H9 (cell line): ENCODE results near the gene MINDY4. TPM values are rescaled to one million over a fixed set of nuclear protein-coding genes. Genes with fewer than 3 reads are reported as not detected.

Experiments
- DNase-seq: peaks from one replicate; pipeline ENCODE4 v3.0.0-alpha.2; 2017
- H2AFZ ChIP-seq: one replicate; pipeline ENCODE4 v1.6.1; 2013; ENCODE audit warnings: mild to moderate bottlenecking, low read length, control low read depth, moderate library complexity
- H2AK5ac ChIP-seq: 2 replicates; pipeline ENCODE4 v1.6.1; 2013; ENCODE audit warnings: low read length, control low read depth, mixed read lengths; ENCODE audit not compliant: insufficient read length
- H2BK120ac ChIP-seq: one replicate; pipeline ENCODE4 v1.6.1; 2013; ENCODE audit warnings: low read depth, mild to moderate bottlenecking, low read length, control low read depth, inconsistent platforms; ENCODE audit not compliant: poor library complexity, severe bottlenecking
- H2BK12ac ChIP-seq: 2 replicates; pipeline ENCODE4 v1.6.1; 2013; ENCODE audit warnings: low read length, control low read depth, mixed read lengths, low read depth; ENCODE audit not compliant: insufficient read length
- H2BK15ac ChIP-seq: 2 replicates; pipeline ENCODE4 v1.6.1; 2013; ENCODE audit warnings: low read depth, low read length, control low read depth
- H2BK20ac ChIP-seq: one replicate; pipeline ENCODE4 v1.6.1; 2013; ENCODE audit warnings: low read depth, mild to moderate bottlenecking, low read length, control low read depth, inconsistent platforms; ENCODE audit not compliant: poor library complexity, severe bottlenecking
- H2BK5ac ChIP-seq: 2 replicates; pipeline ENCODE4 v1.6.1; 2013; ENCODE audit warnings: low read length, control low read depth, mixed read lengths; ENCODE audit not compliant: insufficient read length
- H3K14ac ChIP-seq: 2 replicates; pipeline ENCODE4 v1.6.1; 2013; ENCODE audit warnings: low read length, control low read depth; ENCODE audit not compliant: insufficient read depth
- H3K18ac ChIP-seq: 2 replicates; pipeline ENCODE4 v1.6.1; 2013; ENCODE audit warnings: low read depth, mild to moderate bottlenecking, mixed read lengths, low read length, control low read depth; ENCODE audit not compliant: insufficient read length
- H3K23ac ChIP-seq: 2 replicates; pipeline ENCODE4 v1.6.1; 2013; ENCODE audit warnings: low read length, control low read depth, mixed read lengths, low read depth; ENCODE audit not compliant: insufficient read length
- H3K23me2 ChIP-seq: 2 replicates; pipeline ENCODE4 v1.6.1; 2013; ENCODE audit warnings: low read depth, mild to moderate bottlenecking, mixed read lengths, low read length, control low read depth; ENCODE audit not compliant: insufficient read length, poor library complexity, severe bottlenecking
- H3K27ac ChIP-seq: 2 replicates; pipeline ENCODE4 v1.5.1; 2013; ENCODE audit warnings: low read length, control low read depth, mixed read lengths, low read depth; ENCODE audit not compliant: insufficient read length
- H3K27me3 ChIP-seq: 2 replicates; pipeline ENCODE4 v1.6.1; 2013; ENCODE audit warnings: low read length, control low read depth, inconsistent platforms; ENCODE audit not compliant: insufficient read depth
- H3K4ac ChIP-seq: 2 replicates; pipeline ENCODE4 v1.6.1; 2013; ENCODE audit warnings: low read depth, mild to moderate bottlenecking, control low read depth, inconsistent platforms, low read length, moderate library complexity
- H3K4me1 ChIP-seq: 2 replicates; pipeline ENCODE4 v1.6.1; 2013; ENCODE audit warnings: low read length, control low read depth, inconsistent platforms; ENCODE audit not compliant: insufficient read depth
- H3K4me2 ChIP-seq: 2 replicates; pipeline ENCODE4 v1.6.1; 2013; ENCODE audit warnings: low read length, control low read depth, mixed read lengths; ENCODE audit not compliant: insufficient read length, insufficient read depth
- H3K56ac ChIP-seq: 2 replicates; pipeline ENCODE4 v1.6.1; 2013; ENCODE audit warnings: low read depth, mild to moderate bottlenecking, mixed read lengths, low read length, control low read depth; ENCODE audit not compliant: insufficient read length
- H3K79me1 ChIP-seq: 2 replicates; pipeline ENCODE4 v1.6.1; 2013; ENCODE audit warnings: low read depth, mild to moderate bottlenecking, moderate library complexity, low read length, control low read depth, inconsistent platforms; ENCODE audit not compliant: insufficient read depth, poor library complexity, severe bottlenecking
- H3K79me2 ChIP-seq: 2 replicates; pipeline ENCODE4 v1.6.1; 2013; ENCODE audit warnings: low read length, control low read depth, inconsistent platforms; ENCODE audit not compliant: insufficient read depth
- H3K9ac ChIP-seq: 2 replicates; pipeline ENCODE4 v1.6.1; 2013; ENCODE audit warnings: low read length, control low read depth, mixed read lengths; ENCODE audit not compliant: insufficient read length; ENCODE audit errors: extremely low read depth
- H3K9me3 ChIP-seq: one replicate; pipeline ENCODE4 v1.6.1; 2013; ENCODE audit warnings: low read depth, low read length, inconsistent platforms; ENCODE audit not compliant: control insufficient read depth
- H3T11ph ChIP-seq: one replicate; pipeline ENCODE4 v1.6.1; 2013; ENCODE audit warnings: mild to moderate bottlenecking, low read length, control low read depth, inconsistent platforms
- H4K20me1 ChIP-seq: one replicate; pipeline ENCODE4 v1.6.1; 2013; ENCODE audit not compliant: control insufficient read depth, insufficient read length, insufficient read depth
- H4K5ac ChIP-seq: 2 replicates; pipeline ENCODE4 v1.6.1; 2013; ENCODE audit warnings: low read depth, mild to moderate bottlenecking, mixed read lengths, low read length, control low read depth; ENCODE audit not compliant: insufficient read length
- H4K8ac ChIP-seq: replicated peaks from 2 replicates; pipeline ENCODE4 v1.6.1; 2013; ENCODE audit warnings: low read length, control low read depth, mixed read lengths, low read depth; ENCODE audit not compliant: insufficient read length
- H4K91ac ChIP-seq: 2 replicates; pipeline ENCODE4 v1.6.1; 2013; ENCODE audit warnings: low read depth, mild to moderate bottlenecking, moderate library complexity, mixed read lengths, low read length, control low read depth; ENCODE audit not compliant: insufficient read length
- H3K27ac Mint-ChIP-seq, 3 experiments: 2 replicates in 2 of 3; 3 replicates in 1 of 3; pipeline ENCODE4 v1.8.0; 2020 to 2021; ENCODE audit warnings: mixed read lengths in 3 of 3, mild to moderate bottlenecking in 1 of 3, moderate library complexity in 1 of 3
- H3K27me3 Mint-ChIP-seq: 2 replicates; pipeline ENCODE4 v1.8.0; 2021; ENCODE audit warnings: low read depth, mild to moderate bottlenecking, moderate library complexity, mixed read lengths
- H3K36me3 Mint-ChIP-seq, 3 experiments: 2 replicates in 2 of 3; 3 replicates in 1 of 3; pipeline ENCODE4 v1.8.0; 2020 to 2021; ENCODE audit warnings: low read depth in 3 of 3, mixed read lengths in 3 of 3; ENCODE audit not compliant: insufficient read depth in 1 of 3
- H3K4me1 Mint-ChIP-seq, 2 experiments: 2 replicates each; pipeline ENCODE4 v1.8.0; 2020; ENCODE audit warnings: mixed read lengths in 2 of 2
- H3K4me3 Mint-ChIP-seq, 2 experiments: 2 replicates in 1 of 2; 3 replicates in 1 of 2; pipeline ENCODE4 v1.8.0; 2020 to 2021; ENCODE audit warnings: mild to moderate bottlenecking in 2 of 2, mixed read lengths in 2 of 2, moderate library complexity in 1 of 2
- H3K9me3 Mint-ChIP-seq, 2 experiments: 2 replicates in 1 of 2; 3 replicates in 1 of 2; pipeline ENCODE4 v1.8.0; 2020; ENCODE audit warnings: mild to moderate bottlenecking in 2 of 2, mixed read lengths in 2 of 2, moderate library complexity in 1 of 2
- CTCF ChIP-seq: fragments of 200-600 bp; sonication (generic); conservative IDR thresholded peaks from 3 replicates; pipeline ENCODE4 v1.8.0; 2021; ENCODE audit warnings: antibody characterized with exemption, mild to moderate bottlenecking
- WGBS: extraction: QIAGEN DNeasy Blood & Tissue Kit; methylation state at CpG from one replicate; pipeline ENCODE4 v1.1.7; 2013; ENCODE audit warnings: missing lambda C conversion rate, low lambda C conversion rate, mixed read lengths; ENCODE audit not compliant: insufficient read length; ENCODE audit errors: extremely low coverage; 5-methylcytosine and 5-hydroxymethylcytosine counted together
- total RNA-seq: library from RNA; stranded (reverse); gene quantifications from 2 replicates; pipeline ENCODE4 v1.2.1, GENCODE V29; 2021

Gene MINDY4
- total RNA-seq, 1 experiment from 2014 or later: 3.1 TPM

- Mint-ChIP-seq H3K4me3 (no peak overlapping the region), H3K27me3 (peaks cover 23% of the 10 kb centered on the region), H3K36me3 (peaks cover 17 to 23% (median 23%) of the 10 kb centered on the region in 3 experiments), H3K9me3 (peaks cover 29 to 31% of the 10 kb centered on the region in 2 experiments), H3K27ac (no peak overlapping the region), H3K4me1 (peaks cover 14 to 29% of the 10 kb centered on the region in 2 experiments)
- no peak overlapping the region for H2BK15ac ChIP-seq
- H3K18ac ChIP-seq: no peak overlapping the region
- no peak overlapping the region for H2AFZ ChIP-seq
- H2BK5ac ChIP-seq: no peak overlapping the region
- peaks cover 10% of the 10 kb centered on the region for H3K9me3 ChIP-seq
- H3K79me2 ChIP-seq: no peaks in the 10 kb centered on the region
- DNase-seq: no peak
- H3K4me1 ChIP-seq: peaks cover 9% of the 10 kb centered on the region; the same call in 1 of the 2 replicates
- H3K14ac ChIP-seq: no peak overlapping the region
- no peak overlapping the region for H3K4me2 ChIP-seq
- H4K91ac ChIP-seq: no peak overlapping the region
- no peak for TF ChIP-seq CTCF
- no peak overlapping the region for H3K27ac ChIP-seq
- H3K9ac ChIP-seq: no peak overlapping the region
- H4K20me1 ChIP-seq: no peaks in the 10 kb centered on the region
- H3K23me2 ChIP-seq: no peaks in the 10 kb centered on the region
- no peak overlapping the region for H3K4ac ChIP-seq
- no peak overlapping the region for H2AK5ac ChIP-seq
- no peak overlapping the region for H2BK12ac ChIP-seq
- H4K5ac ChIP-seq: no peak overlapping the region
- WGBS: no CpG with 5 or more reads among the region's 2 CpGs
- H2BK20ac ChIP-seq: no peak overlapping the region
- H3T11ph ChIP-seq: no peak overlapping the region
- H4K8ac ChIP-seq: no peak overlapping the region
- no peaks in the 10 kb centered on the region for H3K27me3 ChIP-seq
- H3K23ac ChIP-seq: no peak overlapping the region
- H3K56ac ChIP-seq: no peak overlapping the region
- no peaks in the 10 kb centered on the region for H3K79me1 ChIP-seq
- no peak overlapping the region for H2BK120ac ChIP-seq
Observed at GRCh38 chr7:30722187-30722586, 49.0 kb upstream of the MINDY4 start.
